Immature natural killer cell (primary cell): ENCODE data around the gene NFAM1. TPM values are rescaled to one million over a fixed set of nuclear protein-coding genes. Genes with fewer than 3 reads are reported as not detected.
A peak's percentile ranks its signal among the peaks of the same experiment; 100 is the strongest.

Experiments
- DNase-seq, 3 donors: peaks; one replicate each; pipeline ENCODE4 v3.0.0; 2022; ENCODE audit warnings: mixed read lengths in 1 of 3
- H3K27ac Mint-ChIP-seq, 6 donors: one replicate each; pipeline ENCODE4 v1.8.0; 2020; ENCODE audit warnings: mixed read lengths in 6 of 6, mild to moderate bottlenecking in 5 of 6, inconsistent platforms in 4 of 6, moderate library complexity in 3 of 6
- H3K27me3 Mint-ChIP-seq, 3 donors: one replicate each; pipeline ENCODE4 v1.8.0; 2020 to 2021; ENCODE audit warnings: low read depth in 3 of 3, mild to moderate bottlenecking in 3 of 3, mixed read lengths in 3 of 3, moderate library complexity in 3 of 3, inconsistent platforms in 1 of 3
- H3K36me3 Mint-ChIP-seq, 3 donors: one replicate each; pipeline ENCODE4 v1.8.0; 2020; ENCODE audit warnings: mixed read lengths in 3 of 3, inconsistent platforms in 2 of 3, mild to moderate bottlenecking in 2 of 3
- H3K4me1 Mint-ChIP-seq, 2 donors: one replicate each; pipeline ENCODE4 v1.8.0; 2020; ENCODE audit warnings: inconsistent platforms in 2 of 2, mild to moderate bottlenecking in 2 of 2, mixed read lengths in 2 of 2, moderate library complexity in 1 of 2
- H3K4me3 Mint-ChIP-seq, 5 donors: one replicate each; pipeline ENCODE4 v1.8.0; 2020; ENCODE audit warnings: mild to moderate bottlenecking in 5 of 5, mixed read lengths in 5 of 5, inconsistent platforms in 3 of 5, moderate library complexity in 3 of 5
- H3K9me3 Mint-ChIP-seq, 6 donors: one replicate each; pipeline ENCODE4 v1.8.0; 2020; ENCODE audit warnings: mild to moderate bottlenecking in 6 of 6, mixed read lengths in 6 of 6, inconsistent platforms in 4 of 6, moderate library complexity in 3 of 6
- polyA plus RNA-seq, 3 donors: library from polyadenylated mRNA; unstranded; fragments of 300-500 nt; fragmentation: Illumina TruSeq; gene quantifications; one replicate each; pipeline ENCODE4 v1.2.3, GENCODE V29; 2021

Gene NFAM1, protein sequence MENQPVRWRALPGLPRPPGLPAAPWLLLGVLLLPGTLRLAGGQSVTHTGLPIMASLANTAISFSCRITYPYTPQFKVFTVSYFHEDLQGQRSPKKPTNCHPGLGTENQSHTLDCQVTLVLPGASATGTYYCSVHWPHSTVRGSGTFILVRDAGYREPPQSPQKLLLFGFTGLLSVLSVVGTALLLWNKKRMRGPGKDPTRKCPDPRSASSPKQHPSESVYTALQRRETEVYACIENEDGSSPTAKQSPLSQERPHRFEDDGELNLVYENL
- under 1 TPM in 2 of 3 donors, not detected in 1; 0.13 to 0.30 TPM for polyA plus RNA-seq

- peaks cover 2 to 18% (median 12%) of the 10 kb centered on the region in 3 donors for H3K27me3 Mint-ChIP-seq
- no peak within 1 kb of the TSS for H3K4me3 Mint-ChIP-seq
- no peaks in the 10 kb centered on the region for H3K36me3 Mint-ChIP-seq
- no peak for DNase-seq
- peaks cover 0 to under 1% of the 10 kb centered on the region in 2 donors for H3K4me1 Mint-ChIP-seq
- no peaks in the 10 kb centered on the region for H3K9me3 Mint-ChIP-seq
- H3K27ac Mint-ChIP-seq = no peak within 1 kb of the TSS
Observed at GRCh38 chr22:42432020-42432596, at the start of gene NFAM1. NFAM1 (minus strand) TSS chr22:42432403; CDS start chr22:42432357, 46 bp downstream.

DNA sequence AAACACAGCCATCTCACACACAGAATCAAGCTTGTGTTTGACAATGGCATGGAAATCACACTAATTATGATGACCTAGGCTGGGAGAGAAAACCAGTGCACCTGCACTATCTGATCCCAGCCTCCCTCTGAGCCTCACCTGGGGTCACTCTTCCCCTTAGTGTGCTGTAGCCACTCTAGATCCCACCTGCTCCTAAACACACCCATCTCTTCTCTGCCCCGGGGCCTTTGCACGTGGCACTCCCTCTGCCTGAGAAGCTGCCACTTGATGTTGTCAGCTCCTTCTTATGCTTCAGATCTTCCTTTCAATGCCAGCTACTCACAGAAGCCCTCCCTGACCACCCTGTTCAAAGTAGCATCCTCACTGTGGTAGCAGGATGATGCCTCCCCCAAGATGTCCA, 42.9 kb upstream of the NFAM1 start:
- H3K4me3 Mint-ChIP-seq = no peak overlapping the region
- peaks cover 1 to 4% (median 2%) of the 10 kb centered on the region in 3 donors for H3K27me3 Mint-ChIP-seq
- no peak for DNase-seq
- H3K9me3 Mint-ChIP-seq = no peaks in the 10 kb centered on the region
- H3K4me1 Mint-ChIP-seq = peaks cover 8 to 9% of the 10 kb centered on the region in 2 donors
- H3K36me3 Mint-ChIP-seq = no peaks in the 10 kb centered on the region
- H3K27ac Mint-ChIP-seq = no peak overlapping the region

GRCh38 chr22:42473484-42474193, 41.4 kb upstream of the NFAM1 start:
- H3K4me1 Mint-ChIP-seq = peaks cover 5% of the 10 kb centered on the region in 2 donors
- H3K27me3 Mint-ChIP-seq = peaks cover 1 to 5% (median 2%) of the 10 kb centered on the region in 3 donors
- H3K27ac Mint-ChIP-seq = no peak overlapping the region
- H3K36me3 Mint-ChIP-seq = no peaks in the 10 kb centered on the region
- H3K9me3 Mint-ChIP-seq = no peaks in the 10 kb centered on the region
- peak in 2 of 3 donors; percentile 6 to 11 for DNase-seq
- no peak overlapping the region for H3K4me3 Mint-ChIP-seq

GRCh38 chr22:42472671-42473070, 40.5 kb upstream of the NFAM1 start:
- DNase-seq = no peak
- Mint-ChIP-seq H3K27ac (peak overlapping the region in 1 of 6 donors; percentile 38), H3K4me3 (no peak overlapping the region), H3K4me1 (no peaks in the 10 kb centered on the region), H3K9me3 (no peaks in the 10 kb centered on the region), H3K27me3 (peaks cover 1 to 6% (median 6%) of the 10 kb centered on the region in 3 donors), H3K36me3 (no peaks in the 10 kb centered on the region)

DNA sequence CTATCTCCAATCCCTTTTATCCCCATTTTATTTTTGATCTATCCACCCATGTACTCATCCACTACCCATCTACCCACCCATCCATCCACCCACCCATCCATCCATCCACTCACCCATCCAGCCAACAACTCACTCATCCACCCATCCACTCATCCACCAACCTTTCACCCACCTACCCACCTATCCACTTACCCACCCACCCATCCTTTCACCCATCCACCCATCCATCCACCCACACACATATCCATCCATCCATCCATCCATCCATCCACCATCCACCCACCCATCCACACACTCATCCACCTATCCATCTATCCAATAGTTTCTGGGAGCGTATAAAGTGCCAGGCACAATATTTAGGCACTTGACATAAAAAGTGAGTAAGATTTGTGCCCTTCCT, 39.2 kb upstream of the NFAM1 start:
- no peak overlapping the region for H3K27ac Mint-ChIP-seq

DNA sequence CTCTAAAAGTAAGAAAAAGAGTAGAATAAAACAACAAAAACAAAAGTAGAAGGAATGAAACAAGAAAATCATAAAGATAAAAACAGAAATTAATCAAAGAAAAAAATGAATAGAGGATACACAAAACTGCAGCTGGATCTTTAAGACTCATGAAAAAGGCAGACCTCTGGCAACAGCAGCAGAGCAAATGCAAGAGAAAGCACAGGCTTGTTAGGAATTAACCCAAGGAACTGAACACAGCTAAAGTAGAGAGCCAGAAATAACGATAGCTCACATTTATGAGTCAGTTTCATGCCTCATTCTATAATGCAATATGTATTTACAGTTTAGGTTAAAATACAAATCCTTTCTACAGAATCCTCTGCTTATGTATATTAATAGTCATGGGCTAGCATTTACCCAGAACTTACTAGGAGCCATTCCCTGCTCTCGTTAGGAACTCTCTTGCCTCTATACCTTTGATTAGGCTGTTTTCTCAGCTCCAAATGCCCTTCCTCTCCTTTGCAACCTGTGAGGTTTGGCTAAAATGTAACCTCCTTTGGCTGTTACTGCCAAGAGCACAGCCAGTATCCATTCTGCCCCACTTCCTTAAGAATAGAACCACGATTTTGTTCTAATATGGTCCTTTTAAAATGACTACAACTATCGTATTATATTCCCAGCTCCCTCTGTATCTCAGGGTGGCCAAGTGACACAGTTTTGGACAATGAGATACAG, 38.3 kb upstream of the NFAM1 start:
- no peaks in the 10 kb centered on the region for H3K36me3 Mint-ChIP-seq
- H3K27ac Mint-ChIP-seq = no peak overlapping the region
- no peak overlapping the region for H3K4me3 Mint-ChIP-seq

More for the DNA sequence above, 39.2 kb upstream of the NFAM1 start:
- Mint-ChIP-seq H3K27me3 (peaks cover 1 to 6% (median 6%) of the 10 kb centered on the region in 3 donors), H3K4me1 (no peaks in the 10 kb centered on the region), H3K4me3 (no peak overlapping the region), H3K9me3 (no peaks in the 10 kb centered on the region), H3K36me3 (no peaks in the 10 kb centered on the region)
- no peak for DNase-seq

DNA sequence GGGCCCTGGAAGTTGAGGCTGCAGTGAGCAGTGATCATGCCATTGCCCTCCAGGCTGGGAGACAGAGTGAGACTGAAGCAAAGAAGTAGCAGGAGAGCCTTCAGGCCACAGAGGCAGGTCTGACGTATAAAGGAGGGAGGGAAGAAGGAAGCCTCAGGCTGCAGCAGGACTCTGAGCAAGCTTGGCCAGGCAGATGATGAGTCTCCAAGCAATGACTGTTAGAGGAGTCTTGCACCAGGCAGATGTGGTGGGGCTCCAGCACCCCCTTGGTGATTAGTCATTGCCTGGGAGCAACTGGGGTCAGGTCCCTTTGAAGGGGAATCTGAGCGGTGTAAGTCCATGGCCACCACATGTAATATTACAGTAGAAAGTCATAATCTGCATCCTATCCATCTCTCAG, 36.6 kb upstream of the NFAM1 start:
- H3K9me3 Mint-ChIP-seq = no peaks in the 10 kb centered on the region
- H3K27me3 Mint-ChIP-seq = peaks cover 5 to 6% (median 6%) of the 10 kb centered on the region in 3 donors
- no peak overlapping the region for H3K27ac Mint-ChIP-seq
- no peaks in the 10 kb centered on the region for H3K36me3 Mint-ChIP-seq
- H3K4me3 Mint-ChIP-seq = no peak overlapping the region
- no peak for DNase-seq
- no peaks in the 10 kb centered on the region for H3K4me1 Mint-ChIP-seq

More for the DNA sequence above, 38.3 kb upstream of the NFAM1 start:
- Mint-ChIP-seq H3K4me1 (no peaks in the 10 kb centered on the region), H3K27me3 (peaks cover 1 to 6% (median 6%) of the 10 kb centered on the region in 3 donors), H3K9me3 (no peaks in the 10 kb centered on the region)
- DNase-seq = no peak

GRCh38 chr22:42462016-42462415, 29.8 kb upstream of the NFAM1 start:
- Mint-ChIP-seq H3K36me3 (no peaks in the 10 kb centered on the region), H3K27me3 (peaks cover 2 to 14% (median 8%) of the 10 kb centered on the region in 3 donors), H3K4me1 (no peaks in the 10 kb centered on the region), H3K27ac (no peak overlapping the region), H3K4me3 (no peak overlapping the region), H3K9me3 (no peaks in the 10 kb centered on the region)
- no peak for DNase-seq

DNA sequence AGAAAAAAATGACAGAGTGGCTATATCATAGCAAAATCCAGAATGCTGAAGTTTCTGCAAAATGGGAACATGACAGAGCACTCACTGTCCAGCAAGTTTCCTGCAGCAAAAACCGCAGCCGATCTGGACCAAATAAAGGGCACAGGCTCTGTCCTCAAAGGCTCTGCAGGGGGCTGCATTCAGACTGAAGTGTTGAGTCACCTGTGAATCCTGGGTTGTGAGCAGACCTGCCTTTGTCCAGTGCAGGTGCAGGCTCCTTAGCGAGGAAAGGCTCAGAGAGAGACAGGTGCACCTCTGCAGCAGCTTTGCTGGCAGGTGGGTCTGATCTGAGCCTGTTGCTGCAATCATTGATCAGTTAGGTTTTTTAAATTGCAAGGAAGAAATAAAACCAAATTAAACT, 29.3 kb upstream of the NFAM1 start:
- Mint-ChIP-seq H3K4me1 (no peaks in the 10 kb centered on the region), H3K27me3 (peaks cover 2 to 14% (median 8%) of the 10 kb centered on the region in 3 donors), H3K36me3 (no peaks in the 10 kb centered on the region), H3K27ac (no peak overlapping the region), H3K4me3 (no peak overlapping the region), H3K9me3 (no peaks in the 10 kb centered on the region)
- DNase-seq = no peak

DNA sequence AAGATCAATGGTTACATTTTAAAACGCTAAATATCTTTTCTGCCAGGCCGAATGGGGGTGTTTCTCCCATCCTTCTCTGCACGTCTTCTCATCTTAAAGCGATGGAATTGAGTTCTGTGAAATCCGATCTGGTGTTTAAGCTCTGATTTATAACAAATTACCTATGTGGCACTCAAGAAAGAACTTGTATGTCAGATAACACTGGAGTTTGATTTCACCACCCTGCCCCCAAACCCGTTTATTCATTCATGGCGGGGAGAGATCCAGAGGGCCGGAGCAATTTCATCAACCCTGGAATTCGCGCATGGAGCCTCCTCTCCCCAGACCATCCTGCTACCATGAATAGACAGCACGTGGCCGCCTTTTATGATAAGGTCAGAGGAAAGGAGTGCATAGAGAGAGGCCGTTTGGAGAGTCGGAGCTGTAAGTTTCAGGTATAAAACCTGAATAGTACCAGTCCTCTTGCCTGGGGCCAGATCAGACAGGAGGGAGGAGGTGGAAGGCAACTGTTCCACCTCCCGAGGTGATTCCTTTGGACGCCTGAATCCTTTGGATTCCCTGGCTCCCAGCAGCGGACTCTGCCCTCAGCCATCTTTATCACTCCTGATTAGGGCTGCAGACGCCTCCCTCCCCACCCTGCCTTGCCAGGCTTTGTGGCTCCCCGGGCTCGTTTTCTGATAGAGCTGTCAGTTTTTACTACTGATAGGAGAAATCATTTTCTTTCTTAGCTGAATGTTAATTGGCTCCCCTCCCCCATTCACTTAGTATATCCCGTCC, 27.3 kb upstream of the NFAM1 start:
- H3K4me1 Mint-ChIP-seq = no peaks in the 10 kb centered on the region
- no peak for DNase-seq
- no peaks in the 10 kb centered on the region for H3K9me3 Mint-ChIP-seq
- H3K36me3 Mint-ChIP-seq = no peaks in the 10 kb centered on the region
- H3K27me3 Mint-ChIP-seq = peaks cover 2 to 14% (median 8%) of the 10 kb centered on the region in 3 donors
- no peak overlapping the region for H3K4me3 Mint-ChIP-seq
- no peak overlapping the region for H3K27ac Mint-ChIP-seq

GRCh38 chr22:42452916-42453315, 20.7 kb upstream of the NFAM1 start:
- Mint-ChIP-seq H3K4me3 (no peak overlapping the region), H3K36me3 (no peaks in the 10 kb centered on the region), H3K4me1 (no peaks in the 10 kb centered on the region), H3K9me3 (no peaks in the 10 kb centered on the region), H3K27me3 (peaks cover 2 to 6% (median 6%) of the 10 kb centered on the region in 3 donors), H3K27ac (no peak overlapping the region)
- DNase-seq = no peak

DNA sequence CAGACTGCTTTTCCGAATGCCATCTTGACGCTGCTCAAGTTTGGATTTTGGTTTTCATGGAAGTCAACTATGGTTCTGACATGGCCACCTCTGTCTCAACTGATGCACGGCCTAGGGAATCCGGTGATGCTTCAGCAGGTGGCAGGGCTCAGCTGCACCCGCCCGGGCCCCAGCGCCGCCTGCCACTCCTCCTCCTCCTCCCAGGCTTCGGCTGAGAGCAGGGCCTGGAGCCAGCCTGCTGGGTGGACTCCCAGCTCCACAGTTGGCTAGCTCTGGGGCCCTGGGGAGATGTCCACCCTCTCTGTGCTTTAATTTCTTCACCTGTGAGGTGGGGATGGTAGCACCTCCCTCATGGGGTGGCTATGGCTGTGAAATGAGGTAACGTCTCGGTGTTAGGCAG, 20.3 kb upstream of the NFAM1 start:
- no peaks in the 10 kb centered on the region for H3K9me3 Mint-ChIP-seq
- no peak overlapping the region for H3K27ac Mint-ChIP-seq
- no peak for DNase-seq
- no peaks in the 10 kb centered on the region for H3K36me3 Mint-ChIP-seq
- H3K4me1 Mint-ChIP-seq = no peaks in the 10 kb centered on the region
- H3K27me3 Mint-ChIP-seq = peaks cover 2 to 6% (median 6%) of the 10 kb centered on the region in 3 donors
- no peak overlapping the region for H3K4me3 Mint-ChIP-seq

DNA sequence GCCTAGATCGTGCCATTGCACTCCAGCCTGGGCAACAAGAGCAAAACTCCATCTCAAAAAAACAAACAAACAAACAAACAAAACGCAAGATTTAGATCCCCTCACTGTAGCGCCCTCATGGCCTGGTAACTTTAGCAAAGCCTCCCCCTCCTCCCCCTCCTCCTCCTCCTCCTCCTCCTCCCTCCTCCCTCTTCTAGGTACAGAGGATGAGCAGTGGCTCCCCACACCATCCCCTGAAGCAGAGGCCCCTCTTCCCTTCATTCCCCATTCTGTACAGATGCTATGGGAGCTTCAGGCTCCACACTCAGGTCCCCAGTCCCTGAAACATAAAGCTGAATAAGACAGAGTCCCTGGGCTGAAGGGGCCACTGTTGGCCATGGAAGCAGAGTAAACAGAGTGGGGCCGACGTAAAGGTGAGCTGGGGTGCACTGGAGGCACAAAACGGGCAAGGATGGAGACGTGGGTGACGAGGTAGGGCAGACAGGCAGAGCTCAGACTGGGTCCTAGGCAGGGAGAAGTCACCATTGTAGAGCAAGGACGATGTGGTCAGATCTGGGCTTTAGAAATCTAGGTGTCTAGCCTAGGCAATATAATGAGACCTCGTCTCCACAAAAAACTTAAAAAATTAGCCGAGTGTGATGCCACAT, 19.4 kb upstream of the NFAM1 start:
- no peaks in the 10 kb centered on the region for H3K4me1 Mint-ChIP-seq
- no peak for DNase-seq
- no peak overlapping the region for H3K4me3 Mint-ChIP-seq
- peaks cover 0 to 8% (median 6%) of the 10 kb centered on the region in 3 donors for H3K27me3 Mint-ChIP-seq
- H3K9me3 Mint-ChIP-seq = no peaks in the 10 kb centered on the region
- H3K27ac Mint-ChIP-seq = no peak overlapping the region
- no peaks in the 10 kb centered on the region for H3K36me3 Mint-ChIP-seq
